PC-9 (cell line): ENCODE measurements around the gene ATP10A.

ENCODE experiments used
- EZH2 ChIP-seq: fragments of 200-600 bp; sonication (generic); IDR thresholded peaks from 2 replicates; pipeline ENCODE4 v1.8.0; 2017; ENCODE audit warnings: antibody characterized with exemption, low read depth
- TF ChIP-seq, protein P1 (sequence below): fragments of 200-600 bp; sonication (generic); conservative IDR thresholded peaks from 2 replicates; pipeline ENCODE4 v1.6.1; 2017; ENCODE audit warnings: mixed run types, antibody characterized with exemption, mild to moderate bottlenecking, moderate library complexity

DNA sequence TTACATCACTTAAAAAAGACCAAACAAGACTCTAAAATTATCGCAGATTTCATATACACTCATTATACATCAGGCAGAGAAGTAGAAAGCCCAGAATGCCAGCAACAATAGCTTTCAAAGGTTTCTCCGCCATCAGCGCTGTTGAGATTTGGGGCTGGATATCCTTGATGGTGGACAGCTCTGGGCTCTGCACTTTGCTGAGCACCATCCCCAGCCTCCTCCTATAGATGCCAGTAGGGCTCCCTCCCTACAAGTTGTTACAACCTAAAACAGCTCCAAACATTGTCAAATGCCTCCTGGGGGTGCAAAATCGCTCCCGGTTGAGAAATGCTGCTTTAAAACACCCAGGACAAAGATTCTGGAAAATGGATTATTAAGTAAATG, 73.5 kb downstream of the ATP10A start:
- TF ChIP-seq, protein P1, sequence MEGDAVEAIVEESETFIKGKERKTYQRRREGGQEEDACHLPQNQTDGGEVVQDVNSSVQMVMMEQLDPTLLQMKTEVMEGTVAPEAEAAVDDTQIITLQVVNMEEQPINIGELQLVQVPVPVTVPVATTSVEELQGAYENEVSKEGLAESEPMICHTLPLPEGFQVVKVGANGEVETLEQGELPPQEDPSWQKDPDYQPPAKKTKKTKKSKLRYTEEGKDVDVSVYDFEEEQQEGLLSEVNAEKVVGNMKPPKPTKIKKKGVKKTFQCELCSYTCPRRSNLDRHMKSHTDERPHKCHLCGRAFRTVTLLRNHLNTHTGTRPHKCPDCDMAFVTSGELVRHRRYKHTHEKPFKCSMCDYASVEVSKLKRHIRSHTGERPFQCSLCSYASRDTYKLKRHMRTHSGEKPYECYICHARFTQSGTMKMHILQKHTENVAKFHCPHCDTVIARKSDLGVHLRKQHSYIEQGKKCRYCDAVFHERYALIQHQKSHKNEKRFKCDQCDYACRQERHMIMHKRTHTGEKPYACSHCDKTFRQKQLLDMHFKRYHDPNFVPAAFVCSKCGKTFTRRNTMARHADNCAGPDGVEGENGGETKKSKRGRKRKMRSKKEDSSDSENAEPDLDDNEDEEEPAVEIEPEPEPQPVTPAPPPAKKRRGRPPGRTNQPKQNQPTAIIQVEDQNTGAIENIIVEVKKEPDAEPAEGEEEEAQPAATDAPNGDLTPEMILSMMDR = no peak
- no peak for TF ChIP-seq EZH2
